Endothelial cell of umbilical vein (primary cell): ENCODE results near the gene PCDH15. TPM values are rescaled to one million over a fixed set of nuclear protein-coding genes. Genes with fewer than 3 reads are reported as not detected.

ENCODE experiments used
- BruUV-seq: library from RNA; stranded (reverse); fragments of 400-500 nt; replicated peaks from 2 replicates; lab custom pipeline; 2021; lab: Mats Ljungman, UMichigan
- CTCF ChIA-PET: fragments of 300-600, 350-600 bp; sonication (Branson Sonifier 250); formaldehyde crosslinking; loops from one replicate; lab custom pipeline; 2021; ENCODE audit warnings: antibody characterized with exemption, inconsistent platforms; lab: Charles Lee
- POLR2A ChIA-PET: fragments of 300-600, 350-600 bp; sonication (Branson Sonifier 250); formaldehyde crosslinking; loops from one replicate; lab custom pipeline; 2021; ENCODE audit warnings: antibody characterized with exemption, inconsistent platforms; lab: Charles Lee
- DNase-seq: peaks from one replicate; pipeline ENCODE4 v3.0.0-alpha.2; 2011; ENCODE audit warnings: low read depth, low spot score
- FAIRE-seq: peaks from 2 replicates; lab custom pipeline; 2011; peaks lifted over from hg19 to GRCh38; lab: Jason Lieb, UNC
- H2AFZ ChIP-seq: 2 replicates; pipeline ENCODE4 v1.6.0; 2012; ENCODE audit warnings: low read depth, low read length, control low read depth, inconsistent platforms
- H3K27ac ChIP-seq: 2 replicates; pipeline ENCODE4 v1.5.1; 2011; ENCODE audit warnings: low read depth, mild to moderate bottlenecking, control low read depth, low read length, moderate library complexity; ENCODE audit not compliant: insufficient read depth
- H3K27me3 ChIP-seq, 2 experiments: 2 replicates each; pipeline versions ENCODE4 v1.6.0 to v1.6.1; 2011; ENCODE audit warnings: low read length in 2 of 2, mixed read lengths in 1 of 2; ENCODE audit not compliant: control insufficient read depth in 2 of 2, insufficient read depth in 2 of 2
- H3K36me3 ChIP-seq, 2 experiments: 2 replicates in 1 of 2; 3 replicates in 1 of 2; pipeline ENCODE4 v1.5.1; 2011; ENCODE audit warnings: low read length in 2 of 2, mild to moderate bottlenecking in 1 of 2, moderate library complexity in 1 of 2; ENCODE audit not compliant: control insufficient read depth in 2 of 2, insufficient read depth in 2 of 2; ENCODE audit errors: extremely low read depth in 1 of 2
- H3K4me1 ChIP-seq: 3 replicates; pipeline ENCODE4 v1.5.1; 2011; ENCODE audit warnings: mild to moderate bottlenecking, low read length; ENCODE audit not compliant: control insufficient read depth, insufficient read depth; ENCODE audit errors: extremely low read depth
- H3K4me2 ChIP-seq: 2 replicates; pipeline ENCODE4 v1.6.1; 2011; ENCODE audit warnings: low read length, control low read depth, mixed read lengths; ENCODE audit not compliant: insufficient read depth
- H3K4me3 ChIP-seq, 3 experiments: fragments of 200-600 bp in 1 of 3; sonication (generic), shearing (Covaris generic) in 1 of 3; replicated peaks in 1 of 3; 2 replicates each; pipeline ENCODE4 v1.5.1; 2011 to 2016; ENCODE audit warnings: control low read depth in 3 of 3, low read length in 3 of 3, mild to moderate bottlenecking in 2 of 3, inconsistent platforms in 1 of 3, low read depth in 1 of 3, moderate library complexity in 1 of 3; ENCODE audit not compliant: insufficient read depth in 1 of 3
- H3K79me2 ChIP-seq: 2 replicates; pipeline ENCODE4 v1.6.0; 2012; ENCODE audit warnings: low read length, inconsistent platforms; ENCODE audit not compliant: control insufficient read depth, insufficient read depth
- H3K9ac ChIP-seq: replicated peaks from 2 replicates; pipeline ENCODE3; 2011; ENCODE audit warnings: low read length, control low read depth; ENCODE audit not compliant: insufficient read depth; ENCODE audit errors: extremely low read depth
- H3K9me1 ChIP-seq: replicated peaks from 3 replicates; pipeline ENCODE4 v1.6.0; 2011; ENCODE audit warnings: mild to moderate bottlenecking, low read length; ENCODE audit not compliant: control insufficient read depth, insufficient read depth; ENCODE audit errors: extremely low read depth
- H3K9me3 ChIP-seq: replicated peaks from 2 replicates; pipeline ENCODE4 v1.5.1; 2012; ENCODE audit warnings: low read length, inconsistent platforms; ENCODE audit not compliant: control insufficient read depth, insufficient read depth
- H4K20me1 ChIP-seq: replicated peaks from 2 replicates; pipeline ENCODE3; 2011; ENCODE audit warnings: mild to moderate bottlenecking, low read length; ENCODE audit not compliant: control insufficient read depth, insufficient read depth; ENCODE audit errors: extremely low read depth
- EZH2 ChIP-seq: IDR thresholded peaks from 2 replicates; pipeline ENCODE4 v1.6.1; 2012; ENCODE audit warnings: borderline replicate concordance, low read depth, mild to moderate bottlenecking, moderate library complexity, low read length, inconsistent platforms; ENCODE audit not compliant: severe bottlenecking
- FOS ChIP-seq: IDR thresholded peaks from 2 replicates; pipeline ENCODE4 v1.6.1; 2011; ENCODE audit warnings: mild to moderate bottlenecking, low read length, moderate library complexity, borderline replicate concordance; ENCODE audit not compliant: insufficient read depth
- GATA2 ChIP-seq: IDR thresholded peaks from 2 replicates; pipeline ENCODE4 v1.7.0; 2011; ENCODE audit warnings: low read depth, mild to moderate bottlenecking, moderate library complexity, mixed read lengths, low read length; ENCODE audit not compliant: insufficient read length, insufficient read depth
- JUN ChIP-seq: IDR thresholded peaks from 2 replicates; pipeline ENCODE4 v1.6.1; 2011; ENCODE audit warnings: borderline replicate concordance, low read depth; ENCODE audit not compliant: insufficient read length, insufficient read depth
- MYC ChIP-seq: IDR thresholded peaks from one replicate; pipeline ENCODE4 v1.6.1; 2011; ENCODE audit warnings: mild to moderate bottlenecking, low read depth, low read length
- POLR2A ChIP-seq: IDR thresholded peaks from 2 replicates; pipeline ENCODE4 v1.6.1; 2012; ENCODE audit warnings: low read depth, mild to moderate bottlenecking, control low read depth, low read length
- POLR2AphosphoS5 ChIP-seq: IDR thresholded peaks from 2 replicates; pipeline ENCODE4 v1.6.1; 2012; ENCODE audit warnings: low read depth, mild to moderate bottlenecking, control low read depth, low read length, moderate library complexity; ENCODE audit not compliant: insufficient read depth
- dilution Hi-C: fragments of 300-500 bp; cut with MboI; formaldehyde crosslinking; loops from one replicate; pipeline ENCODE4 v1.15.0; 2019; ENCODE audit warnings: low sequenced_read_pairs; ENCODE audit not compliant: extremely low pct_ligation_motif_present
- intact Hi-C: fragments of 100-400 bp; cut with micrococcal nuclease; formaldehyde crosslinking; loops from one replicate; pipeline ENCODE4 v1.10.0; 2022
- polyA plus RNA-seq, 4 experiments: library from polyadenylated mRNA; depleted of rRNA in 3 of 4; stranded (reverse) in 3 of 4; unstranded in 1 of 4; fragments of >200 nt; gene quantifications; 2 replicates each; pipeline versions ENCODE4 v1.2.1 to v1.2.3, GENCODE V29; 2011 to 2012; ENCODE audit warnings: missing spikeins in 1 of 4
- total RNA-seq: library from RNA; stranded (reverse); gene quantifications from 2 replicates; pipeline ENCODE4 v1.2.3, GENCODE V29; 2021
- TF ChIP-seq, protein P1 (sequence below), 2 donors: IDR thresholded peaks; 1 replicate in 1 of 2; 2 replicates in 1 of 2; pipeline ENCODE4 v1.5.1; 2011; ENCODE audit warnings: low read length in 2 of 2, mild to moderate bottlenecking in 2 of 2, moderate library complexity in 2 of 2, control low read depth in 1 of 2, inconsistent platforms in 1 of 2, low read depth in 1 of 2; ENCODE audit not compliant: insufficient read depth in 1 of 2; ENCODE audit errors: extremely low read depth in 1 of 2
- TF ChIP-seq, protein P2 (sequence below): IDR thresholded peaks from 2 replicates; pipeline ENCODE4 v1.6.1; 2011; ENCODE audit not compliant: insufficient read depth, insufficient read length

The PCDH15 gene
- total and polyA plus RNA-seq, 2 donors (not counting 3 experiments of a cell fraction or from before 2014, with no cell fraction given), result 0.04 TPM; not detected in 1

DNA sequence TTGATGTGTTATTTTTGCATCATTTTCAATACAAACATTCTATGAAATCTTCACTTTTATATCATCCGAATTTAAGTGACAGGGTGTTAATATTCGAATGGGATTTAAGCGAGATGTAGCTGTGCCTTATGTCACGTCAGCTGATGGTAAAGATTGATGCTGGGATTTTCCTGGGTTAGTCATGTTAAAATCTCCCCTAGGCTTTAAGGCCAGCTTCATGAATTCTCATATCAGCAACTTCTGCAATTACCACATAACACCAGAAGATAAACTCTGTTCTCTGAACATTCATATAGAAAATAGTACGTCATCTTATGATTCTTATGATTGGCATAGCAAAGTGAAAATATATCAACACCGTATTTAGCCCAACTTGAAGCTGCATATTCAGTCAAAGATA lies 669.2 kb downstream of the PCDH15 start:
- H3K9me3 ChIP-seq, result no peaks in the 10 kb centered on the region
- CTCF ChIA-PET, result interaction anchor here (1.2 to 3.8 kb wide), 10 partner anchors 12 to 1180 kb away, joined by 3 to 33 read pairs (median 6); partner anchors contain the start of gene PCDH15
- no peak for DNase-seq
- H3K27ac ChIP-seq, result no peak overlapping the region
- intact Hi-C loops, result loop anchor here (2.0 to 5.0 kb wide), 2 partner anchors 271 to 530 kb away; no protein-coding TSS in a partner anchor
- no TSS peak for BruUV-seq
- no peaks in the 10 kb centered on the region for H3K4me1 ChIP-seq
- H3K79me2 ChIP-seq, result no peaks in the 10 kb centered on the region
- no peaks in the 10 kb centered on the region for H3K9me1 ChIP-seq
- H3K27me3 ChIP-seq, result no peaks in the 10 kb centered on the region
- no peaks in the 10 kb centered on the region for H3K36me3 ChIP-seq
- POLR2A ChIA-PET, result no interaction called here
- no peak overlapping the region for H2AFZ ChIP-seq
- no peak overlapping the region for H3K4me3 ChIP-seq
- H4K20me1 ChIP-seq, result no peaks in the 10 kb centered on the region
- dilution Hi-C loops, result no loop called here
- no peak for TF ChIP-seq POLR2AphosphoS5
- TF ChIP-seq, protein P1, sequence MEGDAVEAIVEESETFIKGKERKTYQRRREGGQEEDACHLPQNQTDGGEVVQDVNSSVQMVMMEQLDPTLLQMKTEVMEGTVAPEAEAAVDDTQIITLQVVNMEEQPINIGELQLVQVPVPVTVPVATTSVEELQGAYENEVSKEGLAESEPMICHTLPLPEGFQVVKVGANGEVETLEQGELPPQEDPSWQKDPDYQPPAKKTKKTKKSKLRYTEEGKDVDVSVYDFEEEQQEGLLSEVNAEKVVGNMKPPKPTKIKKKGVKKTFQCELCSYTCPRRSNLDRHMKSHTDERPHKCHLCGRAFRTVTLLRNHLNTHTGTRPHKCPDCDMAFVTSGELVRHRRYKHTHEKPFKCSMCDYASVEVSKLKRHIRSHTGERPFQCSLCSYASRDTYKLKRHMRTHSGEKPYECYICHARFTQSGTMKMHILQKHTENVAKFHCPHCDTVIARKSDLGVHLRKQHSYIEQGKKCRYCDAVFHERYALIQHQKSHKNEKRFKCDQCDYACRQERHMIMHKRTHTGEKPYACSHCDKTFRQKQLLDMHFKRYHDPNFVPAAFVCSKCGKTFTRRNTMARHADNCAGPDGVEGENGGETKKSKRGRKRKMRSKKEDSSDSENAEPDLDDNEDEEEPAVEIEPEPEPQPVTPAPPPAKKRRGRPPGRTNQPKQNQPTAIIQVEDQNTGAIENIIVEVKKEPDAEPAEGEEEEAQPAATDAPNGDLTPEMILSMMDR (IDR thresholded peaks at IDR 0.05; ENCODE audit: extremely low read depth in 1 of 2, insufficient read depth in 1 of 2, low read depth in 1 of 2, low read length in 2 of 2), result no peak
- no peak for TF ChIP-seq MYC
- no peak for TF ChIP-seq POLR2A
- no peak for TF ChIP-seq EZH2
- TF ChIP-seq, protein P2, sequence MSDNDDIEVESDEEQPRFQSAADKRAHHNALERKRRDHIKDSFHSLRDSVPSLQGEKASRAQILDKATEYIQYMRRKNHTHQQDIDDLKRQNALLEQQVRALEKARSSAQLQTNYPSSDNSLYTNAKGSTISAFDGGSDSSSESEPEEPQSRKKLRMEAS, result no peak
- no peak for TF ChIP-seq JUN
- no peak for TF ChIP-seq GATA2
- no peak for TF ChIP-seq FOS
- no peak overlapping the region for H3K4me2 ChIP-seq
- no peak overlapping the region for H3K9ac ChIP-seq
- no peak for FAIRE-seq
